K562 (cell line): ENCODE results near the gene PPRC1. TPM values are rescaled to one million over a fixed set of nuclear protein-coding genes. Genes with fewer than 3 reads are reported as not detected.

Source experiments
- CEBPG ChIP-seq, 3 experiments: fragments of 200-800 bp in 1 of 3; sonication (Bioruptor generic) in 1 of 3; sonication (generic) in 1 of 3; formaldehyde crosslinking in 1 of 3; IDR thresholded peaks in 2 of 3; conservative IDR thresholded peaks in 1 of 3; 2 replicates each; pipeline versions ENCODE4 v1.6.1 to v1.8.0; 2016 to 2022; ENCODE audit warnings: missing compliant biosample characterization in 2 of 3, missing genetic modification characterization in 2 of 3, mild to moderate bottlenecking in 1 of 3, missing genetic modification reagents in 1 of 3
- FOXJ2 ChIP-seq: fragments of 200-800 bp; sonication (Bioruptor generic); IDR thresholded peaks from 2 replicates; pipeline ENCODE4 v1.6.1; 2016; ENCODE audit warnings: missing genetic modification characterization, missing compliant biosample characterization
- FOXK1 ChIP-seq: sonication (generic); formaldehyde crosslinking; IDR thresholded peaks from 2 replicates; pipeline ENCODE4 v1.8.0; 2022; ENCODE audit warnings: missing genetic modification reagents, mild to moderate bottlenecking, borderline replicate concordance
- NELFE ChIP-seq: IDR thresholded peaks from 2 replicates; pipeline ENCODE4 v1.6.1; 2011; ENCODE audit warnings: mild to moderate bottlenecking; ENCODE audit not compliant: insufficient read depth, insufficient read length
- NEUROD1 ChIP-seq: fragments of 150-350 bp; IDR thresholded peaks from 2 replicates; pipeline ENCODE4 v1.6.1; 2014; ENCODE audit warnings: borderline replicate concordance, low read length, low read depth; ENCODE audit not compliant: partially characterized antibody
- NR3C1 ChIP-seq: sonication (generic); formaldehyde crosslinking; IDR thresholded peaks from 2 replicates; pipeline ENCODE4 v1.8.1; 2022; ENCODE audit warnings: missing genetic modification reagents
- POLR2AphosphoS2 ChIP-seq: IDR thresholded peaks from 2 replicates; pipeline ENCODE4 v1.6.1; 2012; ENCODE audit warnings: low read length, improper control_type of control experiment
- XRCC5 ChIP-seq: fragments of 200-400 bp; formaldehyde crosslinking; IDR thresholded peaks from 2 replicates; pipeline ENCODE4 v1.6.1; 2017; ENCODE audit warnings: low read depth, mild to moderate bottlenecking, low read length
- ZBTB17 ChIP-seq: fragments of 450-650 bp; formaldehyde crosslinking; IDR thresholded peaks from 2 replicates; pipeline ENCODE4 v1.4.0; 2020; ENCODE audit warnings: mild to moderate bottlenecking
- ZBTB34 ChIP-seq: fragments of 250-450 bp; sonication (Bioruptor Pico); IDR thresholded peaks from 2 replicates; pipeline ENCODE4 v1.8.0; 2021; ENCODE audit warnings: mild to moderate bottlenecking, moderate library complexity
- ZBTB49 ChIP-seq: sonication (generic); formaldehyde crosslinking; IDR thresholded peaks from 2 replicates; pipeline ENCODE4 v1.8.0; 2022; ENCODE audit warnings: missing genetic modification reagents, mild to moderate bottlenecking, borderline replicate concordance
- ZNF124 ChIP-seq: sonication (generic); formaldehyde crosslinking; IDR thresholded peaks from 2 replicates; pipeline ENCODE4 v1.8.1; 2022; ENCODE audit warnings: missing genetic modification reagents
- ZNF165 ChIP-seq: fragments of 250-450 bp; sonication (Bioruptor Pico); IDR thresholded peaks from 2 replicates; pipeline ENCODE4 v1.4.0; 2020; ENCODE audit warnings: borderline replicate concordance
- ZNF511 ChIP-seq: sonication (generic); formaldehyde crosslinking; IDR thresholded peaks from 2 replicates; pipeline ENCODE4 v1.8.0; 2022; ENCODE audit warnings: mild to moderate bottlenecking, missing genetic modification reagents
- polyA plus RNA-seq, 8 experiments: library from polyadenylated mRNA; depleted of rRNA in 4 of 8; stranded (reverse) in 5 of 8; unstranded in 3 of 8; fragments of >200 nt; fragmentation: Nextera tagmentation in 2 of 8; fragmentation: Illumina TruSeq in 1 of 8; extraction: Ambion mirVana in 2 of 8; extraction: Trizol in 1 of 8; gene quantifications; 2 replicates each; pipeline versions ENCODE4 v1.2.1 to v1.2.3, GENCODE V29; 2011 to 2014; ENCODE audit warnings: inconsistent platforms in 1 of 8, missing spikeins in 1 of 8
- total RNA-seq, 7 experiments: library from RNA; depleted of rRNA in 6 of 7; stranded (reverse); fragments of >200 nt in 6 of 7; fragmentation: Illumina TruSeq in 2 of 7; extraction: Trizol in 2 of 7; gene quantifications; 2 replicates each; pipeline versions ENCODE4 v1.2.1 to v1.2.3, GENCODE V29; 2011 to 2021; ENCODE audit warnings: low replicate concordance in 1 of 7
- TF ChIP-seq, protein P1 (sequence below): sonication (generic); formaldehyde crosslinking; IDR thresholded peaks from 2 replicates; pipeline ENCODE4 v1.8.1; 2023; ENCODE audit warnings: mild to moderate bottlenecking, missing genetic modification reagents
- TF ChIP-seq, protein P2 (sequence below): fragments of 450-650 bp; IDR thresholded peaks from 2 replicates; pipeline ENCODE4 v1.6.1; 2017; ENCODE audit warnings: antibody characterized with exemption

PPRC1 gene
- total and polyA plus RNA-seq, 9 of the 15 experiments (the other 6 are each of a cell fraction or from before 2014, with no cell fraction given): 8.5 to 47.1 (median 16.2) TPM

DNA sequence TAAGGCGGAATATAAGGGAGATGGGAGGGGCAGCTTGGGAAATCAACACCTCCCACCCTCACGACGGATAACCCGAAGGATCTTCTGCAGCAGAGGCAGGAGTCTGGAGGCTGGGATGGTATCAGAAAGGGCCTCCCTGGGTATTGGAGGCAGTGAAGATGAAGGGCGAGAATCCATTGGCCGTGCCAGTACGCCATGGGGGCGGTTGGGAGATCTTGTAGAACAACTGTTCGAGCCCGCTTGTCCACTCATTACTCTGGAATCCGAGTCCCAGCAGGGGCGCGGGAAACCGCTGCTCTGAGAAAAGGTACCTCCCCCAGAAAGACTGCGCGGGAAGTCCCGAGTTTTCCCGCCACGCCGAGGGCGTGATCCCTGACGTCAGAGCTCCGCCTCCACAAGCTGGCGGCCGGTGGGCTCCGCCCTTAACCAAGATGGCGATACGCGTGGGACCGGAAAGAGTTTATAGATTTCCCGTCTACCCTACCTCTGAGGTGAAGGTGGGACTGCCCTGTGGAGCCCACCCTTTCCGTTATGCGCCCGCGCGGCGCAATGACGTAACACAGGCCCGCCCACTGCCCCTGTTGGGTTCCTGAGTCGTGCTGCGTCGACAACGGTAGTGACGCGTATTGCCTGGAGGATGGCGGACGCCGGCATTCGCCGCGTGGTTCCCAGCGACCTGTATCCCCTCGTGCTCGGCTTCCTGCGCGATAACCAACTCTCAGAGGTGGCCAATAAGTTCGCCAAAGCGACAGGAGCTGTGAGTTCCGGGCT lies 19.1 kb downstream of the PPRC1 start, which contains the start of gene NOLC1 (continued):
- TF ChIP-seq ZNF165 (CRISPR knock-in tag): no peak
- peak; percentile 46; the same call in 1 of the 2 replicates for TF ChIP-seq FOXJ2
- 0 out of 2 replicates have a peak, but pooled peaks have one; percentile 58 for TF ChIP-seq ZBTB49
- peak; percentile 61 for TF ChIP-seq NEUROD1
- TF ChIP-seq ZNF124 (CRISPR knock-in tag): no peak
- TF ChIP-seq NELFE: no peak
- TF ChIP-seq ZBTB17: no peak
- TF ChIP-seq ZNF511 (CRISPR knock-in tag): peak; percentile 93
- TF ChIP-seq ZBTB34 (CRISPR knock-in tag): no peak
- TF ChIP-seq FOXK1 (CRISPR knock-in tag): peak; percentile 62; the same call in 1 of the 2 replicates
- TF ChIP-seq CEBPG (CRISPR knock-in tag; IDR thresholded peaks at IDR 0.05): peak; percentile 82
- TF ChIP-seq CEBPG (tag; conservative IDR thresholded peaks at IDR 0.05 in 1 of 2, IDR thresholded peaks at IDR 0.05 in 1 of 2): peak; percentile 28 to 81; a peak in 3 of 4 replicates
- no peak for TF ChIP-seq XRCC5
- TF ChIP-seq POLR2AphosphoS2: peak; percentile 81; the same call in 1 of the 2 replicates
- no peak for TF ChIP-seq NR3C1 (CRISPR knock-in tag)
- TF ChIP-seq, protein P1, sequence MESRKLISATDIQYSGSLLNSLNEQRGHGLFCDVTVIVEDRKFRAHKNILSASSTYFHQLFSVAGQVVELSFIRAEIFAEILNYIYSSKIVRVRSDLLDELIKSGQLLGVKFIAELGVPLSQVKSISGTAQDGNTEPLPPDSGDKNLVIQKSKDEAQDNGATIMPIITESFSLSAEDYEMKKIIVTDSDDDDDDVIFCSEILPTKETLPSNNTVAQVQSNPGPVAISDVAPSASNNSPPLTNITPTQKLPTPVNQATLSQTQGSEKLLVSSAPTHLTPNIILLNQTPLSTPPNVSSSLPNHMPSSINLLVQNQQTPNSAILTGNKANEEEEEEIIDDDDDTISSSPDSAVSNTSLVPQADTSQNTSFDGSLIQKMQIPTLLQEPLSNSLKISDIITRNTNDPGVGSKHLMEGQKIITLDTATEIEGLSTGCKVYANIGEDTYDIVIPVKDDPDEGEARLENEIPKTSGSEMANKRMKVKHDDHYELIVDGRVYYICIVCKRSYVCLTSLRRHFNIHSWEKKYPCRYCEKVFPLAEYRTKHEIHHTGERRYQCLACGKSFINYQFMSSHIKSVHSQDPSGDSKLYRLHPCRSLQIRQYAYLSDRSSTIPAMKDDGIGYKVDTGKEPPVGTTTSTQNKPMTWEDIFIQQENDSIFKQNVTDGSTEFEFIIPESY (CRISPR knock-in tag): peak; percentile 55
- TF ChIP-seq, protein P2, sequence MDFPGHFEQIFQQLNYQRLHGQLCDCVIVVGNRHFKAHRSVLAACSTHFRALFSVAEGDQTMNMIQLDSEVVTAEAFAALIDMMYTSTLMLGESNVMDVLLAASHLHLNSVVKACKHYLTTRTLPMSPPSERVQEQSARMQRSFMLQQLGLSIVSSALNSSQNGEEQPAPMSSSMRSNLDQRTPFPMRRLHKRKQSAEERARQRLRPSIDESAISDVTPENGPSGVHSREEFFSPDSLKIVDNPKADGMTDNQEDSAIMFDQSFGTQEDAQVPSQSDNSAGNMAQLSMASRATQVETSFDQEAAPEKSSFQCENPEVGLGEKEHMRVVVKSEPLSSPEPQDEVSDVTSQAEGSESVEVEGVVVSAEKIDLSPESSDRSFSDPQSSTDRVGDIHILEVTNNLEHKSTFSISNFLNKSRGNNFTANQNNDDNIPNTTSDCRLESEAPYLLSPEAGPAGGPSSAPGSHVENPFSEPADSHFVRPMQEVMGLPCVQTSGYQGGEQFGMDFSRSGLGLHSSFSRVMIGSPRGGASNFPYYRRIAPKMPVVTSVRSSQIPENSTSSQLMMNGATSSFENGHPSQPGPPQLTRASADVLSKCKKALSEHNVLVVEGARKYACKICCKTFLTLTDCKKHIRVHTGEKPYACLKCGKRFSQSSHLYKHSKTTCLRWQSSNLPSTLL: no peak
